Transverse colon (tissue), 4 donors: ENCODE results near the gene GNAS. TPM values are rescaled to one million over a fixed set of nuclear protein-coding genes. Genes with fewer than 3 reads are reported as not detected.

Experiments
- DNase-seq: peaks from one replicate; pipeline ENCODE4 v3.0.0-alpha.2; 2019
- H3K27ac ChIP-seq, 4 donors: fragments of 200-600 bp; sonication (generic); 2 replicates each; pipeline ENCODE4 v1.5.1; 2016 to 2018; ENCODE audit warnings: inconsistent platforms in 4 of 4
- H3K27me3 ChIP-seq: fragments of 200-600 bp; sonication (generic); 2 replicates; pipeline ENCODE4 v1.5.1; 2017; ENCODE audit warnings: inconsistent platforms
- H3K36me3 ChIP-seq, 4 donors: fragments of 200-600 bp; sonication (generic); 2 replicates each; pipeline ENCODE4 v1.5.1; 2017 to 2019; ENCODE audit warnings: inconsistent platforms in 4 of 4
- H3K4me1 ChIP-seq, 4 donors: fragments of 200-600 bp; sonication (generic); 2 replicates each; pipeline ENCODE4 v1.5.1; 2017 to 2020; ENCODE audit warnings: inconsistent platforms in 4 of 4
- H3K4me3 ChIP-seq, 4 donors: fragments of 200-600 bp; sonication (generic); 1 replicate in 1 of 4; 2 replicates in 3 of 4; pipeline versions ENCODE4 v1.5.1 to v1.6.1; 2017 to 2019; ENCODE audit warnings: inconsistent platforms in 4 of 4
- H3K9me3 ChIP-seq, 2 donors: fragments of 200-600 bp; sonication (generic); 2 replicates each; pipeline ENCODE4 v1.5.1; 2017 to 2019; ENCODE audit warnings: inconsistent platforms in 2 of 2
- CTCF ChIP-seq, 5 experiments: fragments of 200-600 bp in 3 of 5; fragments of 450-650 bp in 2 of 5; sonication (generic) in 3 of 5; IDR thresholded peaks; 1 replicate in 2 of 5; 2 replicates in 3 of 5; pipeline ENCODE4 v1.5.1; 2016 to 2017; ENCODE audit warnings: antibody characterized with exemption in 5 of 5, inconsistent platforms in 3 of 5, mild to moderate bottlenecking in 2 of 5, moderate library complexity in 1 of 5
- EP300 ChIP-seq: sonication (generic); formaldehyde crosslinking; IDR thresholded peaks from one replicate; pipeline ENCODE4 v1.6.1; 2017; ENCODE audit warnings: antibody characterized with exemption, low read depth
- POLR2A ChIP-seq: fragments of 450-650 bp; IDR thresholded peaks from one replicate; pipeline ENCODE4 v1.6.1; 2016; ENCODE audit warnings: antibody characterized with exemption, mild to moderate bottlenecking, moderate library complexity
- POLR2AphosphoS5 ChIP-seq, 3 donors: sonication (generic); formaldehyde crosslinking; IDR thresholded peaks; one replicate each; pipeline ENCODE4 v1.6.1; 2016; ENCODE audit warnings: antibody characterized with exemption in 3 of 3
- WGBS, 2 donors: methylation state at CpG; one replicate each; pipeline ENCODE4 v1.1.5; 2018; ENCODE audit warnings: low coverage in 1 of 2; 5-methylcytosine and 5-hydroxymethylcytosine counted together
- in situ Hi-C, 4 donors: fragments of 200-750 bp; cut with MboI; loops; one replicate each; pipeline versions ENCODE4 v1.15.0 to v1.15.1; 2017; ENCODE audit warnings: low sequenced_read_pairs in 3 of 4, low pct_ligation_motif_present in 1 of 4, low pct_unique_long_range_greater_than_20kb in 1 of 4
- intact Hi-C: fragments of 100-400 bp; cut with DNase I; formaldehyde crosslinking; loops from one replicate; pipeline ENCODE4 v1.15.1; 2023; ENCODE audit warnings: low total_unique reads
- small RNA-seq, 4 donors: library from RNA; depleted of rRNA; stranded (forward); fragments of <200 nt; gene quantifications; one replicate each; pipeline ENCODE3, GENCODE V24; 2016
- total RNA-seq, 4 donors: library from RNA; depleted of rRNA; stranded (reverse); fragments of >200 nt; gene quantifications; one replicate each; pipeline ENCODE4 v1.1.0, GENCODE V29; 2016

GNAS gene
- total RNA-seq, 4 donors from 2014 or later = 501 to 716 (median 535) TPM

- H3K27ac ChIP-seq = no peak overlapping the region
- TF ChIP-seq POLR2AphosphoS5 (IDR thresholded peaks at IDR 0.05) = no peak
- TF ChIP-seq CTCF (IDR thresholded peaks at IDR 0.05) = no peak
- no peak for TF ChIP-seq POLR2A
- no peak for TF ChIP-seq EP300
- no peaks in the 10 kb centered on the region for H3K9me3 ChIP-seq
- no peaks in the 10 kb centered on the region for H3K4me1 ChIP-seq
- intact Hi-C loops (no loop called here), in situ Hi-C loops (no loop called here)
- WGBS, 2 donors = 73 to 82% methylated on average over 5 to 8 of the region's 8 CpGs
- no peaks in the 10 kb centered on the region for H3K27me3 ChIP-seq
- no peaks in the 10 kb centered on the region for H3K36me3 ChIP-seq
- DNase-seq = no peak
- no peak overlapping the region for H3K4me3 ChIP-seq
Observed at GRCh38 chr20:58956078-58956477, 103.6 kb downstream of the GNAS start.

- Histone ChIP-seq H3K9me3 (no peaks in the 10 kb centered on the region), H3K27me3 (no peaks in the 10 kb centered on the region), H3K4me3 (no peak overlapping the region), H3K36me3 (no peaks in the 10 kb centered on the region), H3K4me1 (no peaks in the 10 kb centered on the region), H3K27ac (no peak overlapping the region)
- WGBS, 2 donors = 79% methylated on average over 6 of the region's 6 CpGs; no CpG with 5 or more reads in 1 of the 2 donors
- no peak for DNase-seq
- in situ Hi-C loops = no loop called here
- intact Hi-C loops = no loop called here
- TF ChIP-seq CTCF (IDR thresholded peaks at IDR 0.05) = no peak
- TF ChIP-seq POLR2A = no peak
- no peak for TF ChIP-seq POLR2AphosphoS5 (IDR thresholded peaks at IDR 0.05)
- no peak for TF ChIP-seq EP300
Observed at GRCh38 chr20:58959652-58960051, 107.1 kb downstream of the GNAS start.

Small RNA genes within 50 kb of the gene (small RNA-seq; reads per million reads assigned to genes)
- gene MIR298 (0 reads per million in 4 donors), gene RF02127 (0 reads per million in 4 donors), gene RF02128 (0 reads per million in 4 donors), gene RF02130 (0 reads per million in 4 donors), gene RF02131 (0 reads per million in 4 donors)

Other genes starting within 250 kb of the GNAS start
- 100 to 1,000 TPM in 1 of 4 donors, 10 to 100 TPM in 3; 52.3 to 146 (median 77.0) TPM for gene STX16, start 201.4 kb upstream of the GNAS start, total RNA-seq
- gene NPEPL1, start 159.9 kb upstream of the GNAS start, total RNA-seq = 100 to 1,000 TPM in 1 of 4 donors, 10 to 100 TPM in 3; 33.3 to 109 (median 66.9) TPM
- gene GNAS-AS1, start 1.8 kb upstream of the GNAS start, total RNA-seq = 1 to 10 TPM in 1 of 4 donors, under 1 TPM in 1, not detected in 2; 0.55 to 1.1 TPM
- 10 to 100 TPM; 43.7 to 68.1 (median 55.1) TPM for gene NELFCD, start 128.5 kb downstream of the GNAS start, total RNA-seq
- 100 to 1,000 TPM in 3 of 4 donors, 10 to 100 TPM in 1; 61.9 to 246 (median 226) TPM for gene CTSZ, start 154.5 kb downstream of the GNAS start, total RNA-seq
- not detected for gene TUBB1, start 166.7 kb downstream of the GNAS start, total RNA-seq
- gene ATP5F1E, start 179.6 kb downstream of the GNAS start, total RNA-seq = 10 to 100 TPM in 3 of 4 donors, 1 to 10 TPM in 1; 7.2 to 33.0 (median 25.8) TPM
- gene PRELID3B, start 190.1 kb downstream of the GNAS start, total RNA-seq = 100 to 1,000 TPM in 2 of 4 donors, 10 to 100 TPM in 2; 25.3 to 119 (median 67.8) TPM